ENCODE measurements around the gene HSD17B1. TPM values are rescaled to one million over a fixed set of nuclear protein-coding genes. Genes with fewer than 3 reads are reported as not detected.
A peak's percentile ranks its signal among the peaks of the same experiment; 100 is the strongest.

The HSD17B1 gene
- total and polyA plus RNA-seq, 7 experiments from 2014 or later: 0.39 to 2.2 (median 1.4) TPM

DNA sequence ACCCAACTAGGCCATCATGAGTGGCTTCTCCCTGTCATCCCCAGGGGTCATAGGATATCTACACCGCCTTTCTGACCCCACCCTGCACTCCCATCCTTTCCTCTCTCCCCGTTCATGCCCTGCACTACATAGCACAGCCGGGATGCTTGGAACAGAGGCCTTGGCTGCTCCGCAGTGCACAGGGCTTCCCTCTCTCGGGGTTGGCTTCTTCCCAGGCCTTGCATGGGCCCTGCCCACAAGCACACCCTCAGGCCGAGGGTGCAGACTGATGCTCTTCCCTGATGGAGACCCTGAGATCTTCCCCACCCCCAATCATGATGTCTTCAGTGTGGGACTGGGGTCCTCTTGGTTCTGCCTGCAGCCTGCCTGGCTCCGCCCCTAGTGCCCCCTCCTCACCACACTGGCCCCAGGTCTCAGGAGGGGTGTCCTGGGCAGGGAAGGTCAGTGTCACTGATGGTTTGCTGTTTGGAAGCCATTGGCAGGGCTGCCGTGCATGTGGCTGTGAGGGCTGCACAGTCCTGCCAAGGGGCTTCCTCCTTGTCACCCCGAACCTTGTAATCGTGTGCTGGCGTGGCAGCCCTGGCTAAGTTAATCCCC lies 31.0 kb upstream of the HSD17B1 start:
- ChIA-PET POLR2A (no interaction called here), CTCF (interaction anchor here (2.0 kb wide), 1 partner anchor 94 kb away, joined by 8 read pairs; no protein-coding TSS in a partner anchor)
- Mint-ChIP-seq H3K4me3 (no peak overlapping the region), H3K9me3 (no peaks in the 10 kb centered on the region), H3K27me3 (peaks cover 0 to 4% (median 0%) of the 10 kb centered on the region in 5 donors), H3K36me3 (peaks cover 0 to 16% (median 0%) of the 10 kb centered on the region in 5 donors), H3K4me1 (peaks cover 5 to 14% (median 5%) of the 10 kb centered on the region in 7 donors), H3K27ac (no peak overlapping the region)
- intact Hi-C loops (cut with micrococcal nuclease): no loop called here
- DNase-seq (no peak), ATAC-seq (no peak)
- Histone ChIP-seq H3K9me3 (ENCODE audit: control insufficient read depth in 2 of 3, low read length in 3 of 3) (no peaks in the 10 kb centered on the region), H3K36me3 (ENCODE audit: control insufficient read depth in 2 of 3, insufficient read depth in 3 of 3, low read length in 3 of 3) (peaks cover 0 to 19% (median 8%) of the 10 kb centered on the region in 3 experiments), H3K4me1 (ENCODE audit: control insufficient read depth in 2 of 2, insufficient read depth in 2 of 2, low read length in 2 of 2) (no peaks in the 10 kb centered on the region), H3K27me3 (ENCODE audit: control insufficient read depth in 2 of 2, insufficient read depth in 2 of 2, low read length in 2 of 2) (no peaks in the 10 kb centered on the region), H3K4me3 (ENCODE audit: low read length) (no peak overlapping the region), H3K27ac (ENCODE audit: low read depth, low read length) (no peak overlapping the region)

DNA sequence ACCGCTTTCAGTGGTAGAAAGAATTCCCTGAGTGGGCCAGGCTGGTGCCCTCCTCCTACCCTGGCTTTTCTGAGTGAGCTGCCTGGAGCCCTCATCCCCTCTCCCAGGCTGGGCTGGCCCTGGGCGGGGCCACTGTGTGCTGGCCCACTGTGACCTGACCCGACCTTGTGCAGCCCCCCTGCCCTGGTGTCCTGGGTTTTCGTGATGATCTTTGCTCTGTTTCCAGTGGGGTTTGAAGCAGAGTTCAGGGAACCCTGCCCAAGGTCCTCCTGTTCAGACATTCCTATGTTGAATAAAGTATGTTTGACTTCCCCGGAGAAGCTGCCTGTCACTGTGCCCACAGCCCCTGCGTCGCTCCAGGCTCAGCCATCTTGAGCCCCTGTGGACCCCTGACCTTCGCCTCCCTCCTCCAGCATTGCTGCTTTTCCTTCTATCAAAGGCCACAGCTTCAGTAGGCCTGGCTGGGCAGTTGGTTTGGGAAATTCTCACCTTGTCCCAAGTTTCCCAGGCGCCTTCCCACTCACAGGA lies 30.4 kb upstream of the HSD17B1 start:
- Mint-ChIP-seq H3K4me1 (peaks cover 3 to 16% (median 8%) of the 10 kb centered on the region in 7 donors), H3K9me3 (no peaks in the 10 kb centered on the region), H3K27ac (no peak overlapping the region), H3K27me3 (peaks cover 0 to 6% (median 0%) of the 10 kb centered on the region in 5 donors), H3K4me3 (no peak overlapping the region), H3K36me3 (peaks cover 0 to 16% (median 0%) of the 10 kb centered on the region in 5 donors)
- no peaks in the 10 kb centered on the region for H3K27me3 ChIP-seq (ENCODE audit: control insufficient read depth in 2 of 2, insufficient read depth in 2 of 2, low read length in 2 of 2)
- peaks cover 0 to 5% of the 10 kb centered on the region in 2 donors for H3K4me1 ChIP-seq (ENCODE audit: control insufficient read depth in 2 of 2, insufficient read depth in 2 of 2, low read length in 2 of 2)
- intact Hi-C loops (cut with micrococcal nuclease): no loop called here
- no peak overlapping the region for H3K4me3 ChIP-seq (ENCODE audit: low read length)
- DNase-seq (no peak), ATAC-seq (no peak)
- ChIA-PET POLR2A (no interaction called here), CTCF (no interaction called here)
- H3K36me3 ChIP-seq (ENCODE audit: control insufficient read depth in 2 of 3, insufficient read depth in 3 of 3, low read length in 3 of 3): peaks cover 0 to 19% (median 8%) of the 10 kb centered on the region in 3 experiments
- no peaks in the 10 kb centered on the region for H3K9me3 ChIP-seq (ENCODE audit: control insufficient read depth in 2 of 3, low read length in 3 of 3)
- H3K27ac ChIP-seq (ENCODE audit: low read depth, low read length): no peak overlapping the region

DNA sequence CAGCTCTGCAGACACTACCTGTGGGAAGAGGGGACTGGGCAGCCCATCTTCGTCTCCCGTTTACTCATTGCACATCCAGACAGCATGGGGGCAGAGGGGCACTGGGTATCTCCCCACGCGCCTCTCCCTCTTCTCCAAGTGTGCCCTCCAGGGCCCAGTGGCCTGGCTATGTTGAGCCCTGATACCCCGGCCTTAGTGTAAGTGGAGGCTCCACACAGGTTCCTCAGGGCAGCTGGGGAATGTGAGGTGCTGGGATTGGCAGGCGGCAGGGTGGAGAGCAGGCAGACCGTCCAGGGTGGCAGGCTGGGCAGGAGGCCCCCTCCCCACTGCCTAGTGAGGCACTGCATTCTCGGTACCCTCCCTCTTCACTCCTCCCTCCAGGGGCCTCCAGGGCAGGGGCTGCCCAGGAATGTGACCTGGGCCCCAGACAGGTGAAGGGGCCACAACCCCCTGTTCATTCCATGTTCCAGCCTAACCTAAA lies 29.9 kb upstream of the HSD17B1 start:
- H3K27me3 ChIP-seq (ENCODE audit: control insufficient read depth in 2 of 2, insufficient read depth in 2 of 2, low read length in 2 of 2): no peaks in the 10 kb centered on the region
- H3K27ac ChIP-seq (ENCODE audit: low read depth, low read length): no peak overlapping the region
- no peaks in the 10 kb centered on the region for H3K9me3 Mint-ChIP-seq
- ATAC-seq (no peak), DNase-seq (no peak)
- peaks cover 0 to 16% (median 0%) of the 10 kb centered on the region in 5 donors for H3K36me3 Mint-ChIP-seq
- ChIA-PET CTCF (no interaction called here), POLR2A (no interaction called here)
- H3K4me3 ChIP-seq (ENCODE audit: low read length): no peak overlapping the region
- no peaks in the 10 kb centered on the region for H3K9me3 ChIP-seq (ENCODE audit: control insufficient read depth in 2 of 3, low read length in 3 of 3)
- intact Hi-C loops (cut with micrococcal nuclease): no loop called here
- H3K4me3 Mint-ChIP-seq: no peak overlapping the region
- H3K4me1 Mint-ChIP-seq: peaks cover 4 to 12% (median 6%) of the 10 kb centered on the region in 7 donors
- peak overlapping the region in 1 of 9 donors; percentile 46 for H3K27ac Mint-ChIP-seq
- H3K27me3 Mint-ChIP-seq: peaks cover 0 to 6% (median 0%) of the 10 kb centered on the region in 5 donors
- peaks cover 0 to 19% (median 8%) of the 10 kb centered on the region in 3 experiments for H3K36me3 ChIP-seq (ENCODE audit: control insufficient read depth in 2 of 3, insufficient read depth in 3 of 3, low read length in 3 of 3)
- H3K4me1 ChIP-seq (ENCODE audit: control insufficient read depth in 2 of 2, insufficient read depth in 2 of 2, low read length in 2 of 2): peaks cover 0 to 6% of the 10 kb centered on the region in 2 donors

DNA sequence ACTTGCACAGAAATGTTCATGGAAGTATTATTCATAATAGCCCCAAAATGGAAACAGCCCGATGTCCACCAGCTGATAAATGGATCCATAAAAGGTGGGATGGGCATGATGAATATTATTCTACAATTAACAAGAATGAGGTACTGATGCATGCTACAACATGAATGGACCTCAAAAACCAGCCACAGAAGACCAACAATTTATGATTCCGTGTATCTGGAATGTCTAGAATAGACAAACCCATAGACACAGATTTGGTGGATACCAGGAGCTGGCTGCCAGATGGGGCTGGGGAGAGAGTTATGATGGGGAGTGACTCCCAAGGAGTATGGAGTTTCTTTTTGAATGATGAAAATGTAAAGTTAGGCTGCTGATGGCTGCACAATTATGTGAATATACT lies 27.5 kb upstream of the HSD17B1 start:
- ChIA-PET POLR2A (no interaction called here), CTCF (interaction anchor here (0.6 kb wide), 1 partner anchor 119 kb away, joined by 3 read pairs; no protein-coding TSS in a partner anchor)
- Mint-ChIP-seq H3K4me3 (no peak overlapping the region), H3K36me3 (peaks cover 0 to 16% (median 0%) of the 10 kb centered on the region in 5 donors), H3K4me1 (peaks cover 8 to 27% (median 16%) of the 10 kb centered on the region in 7 donors), H3K27me3 (peaks cover 0 to 6% (median 0%) of the 10 kb centered on the region in 5 donors), H3K27ac (no peak overlapping the region), H3K9me3 (no peaks in the 10 kb centered on the region)
- Histone ChIP-seq H3K36me3 (ENCODE audit: control insufficient read depth in 2 of 3, insufficient read depth in 3 of 3, low read length in 3 of 3) (peaks cover 0 to 19% (median 8%) of the 10 kb centered on the region in 3 experiments), H3K4me3 (ENCODE audit: low read length) (no peak overlapping the region), H3K9me3 (ENCODE audit: control insufficient read depth in 2 of 3, low read length in 3 of 3) (no peaks in the 10 kb centered on the region), H3K27ac (ENCODE audit: low read depth, low read length) (no peak overlapping the region), H3K27me3 (ENCODE audit: control insufficient read depth in 2 of 2, insufficient read depth in 2 of 2, low read length in 2 of 2) (no peaks in the 10 kb centered on the region), H3K4me1 (ENCODE audit: control insufficient read depth in 2 of 2, insufficient read depth in 2 of 2, low read length in 2 of 2) (peaks cover 16 to 22% of the 10 kb centered on the region in 2 donors)
- ATAC-seq (no peak), DNase-seq (no peak)
- intact Hi-C loops (cut with micrococcal nuclease): loop anchor here in 1 of 2 donors (5.0 kb wide), 1 partner anchor 408 kb away; no protein-coding TSS in a partner anchor

DNA sequence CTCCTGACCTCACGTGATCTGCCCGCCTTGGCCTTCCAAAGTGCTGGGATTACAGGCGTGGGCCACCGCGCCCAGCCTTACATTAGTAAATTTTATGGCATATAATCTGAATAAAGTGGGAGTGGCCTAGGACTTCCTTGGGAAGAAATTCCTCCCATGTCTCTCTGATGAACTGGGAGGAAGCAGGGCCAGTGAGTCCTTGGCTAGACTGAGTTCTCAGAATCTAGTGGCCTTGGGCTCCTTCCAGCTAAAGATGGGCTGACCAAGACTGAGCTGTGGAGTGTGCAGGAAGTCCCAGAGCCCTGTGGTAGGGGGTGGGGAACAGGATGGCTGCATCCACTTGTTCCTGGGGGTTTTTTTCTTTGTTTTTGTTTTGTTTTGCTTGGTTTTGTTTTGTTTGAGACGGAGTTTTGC lies 26.7 kb upstream of the HSD17B1 start:
- no peak overlapping the region for H3K4me3 Mint-ChIP-seq
- H3K9me3 Mint-ChIP-seq: no peaks in the 10 kb centered on the region
- H3K27me3 Mint-ChIP-seq: peaks cover 0 to 5% (median 0%) of the 10 kb centered on the region in 5 donors
- peaks cover 14 to 35% (median 24%) of the 10 kb centered on the region in 7 donors for H3K4me1 Mint-ChIP-seq
- H3K4me1 ChIP-seq (ENCODE audit: control insufficient read depth in 2 of 2, insufficient read depth in 2 of 2, low read length in 2 of 2): peaks cover 25 to 30% of the 10 kb centered on the region in 2 donors
- peaks cover 0 to 16% (median 8%) of the 10 kb centered on the region in 3 experiments for H3K36me3 ChIP-seq (ENCODE audit: control insufficient read depth in 2 of 3, insufficient read depth in 3 of 3, low read length in 3 of 3)
- peaks cover 0 to 13% (median 0%) of the 10 kb centered on the region in 5 donors for H3K36me3 Mint-ChIP-seq
- H3K27me3 ChIP-seq (ENCODE audit: control insufficient read depth in 2 of 2, insufficient read depth in 2 of 2, low read length in 2 of 2): no peaks in the 10 kb centered on the region
- DNase-seq (no peak), ATAC-seq (no peak)
- H3K27ac ChIP-seq (ENCODE audit: low read depth, low read length): no peak overlapping the region
- no peak overlapping the region for H3K4me3 ChIP-seq (ENCODE audit: low read length)
- POLR2A ChIA-PET: no interaction called here
- intact Hi-C loops (cut with micrococcal nuclease): loop anchor here (2.0 to 5.0 kb wide), 2 partner anchors 203 to 409 kb away; no protein-coding TSS in a partner anchor
- no peak overlapping the region for H3K27ac Mint-ChIP-seq
- CTCF ChIA-PET: no interaction called here
- H3K9me3 ChIP-seq (ENCODE audit: control insufficient read depth in 2 of 3, low read length in 3 of 3): no peaks in the 10 kb centered on the region

DNA sequence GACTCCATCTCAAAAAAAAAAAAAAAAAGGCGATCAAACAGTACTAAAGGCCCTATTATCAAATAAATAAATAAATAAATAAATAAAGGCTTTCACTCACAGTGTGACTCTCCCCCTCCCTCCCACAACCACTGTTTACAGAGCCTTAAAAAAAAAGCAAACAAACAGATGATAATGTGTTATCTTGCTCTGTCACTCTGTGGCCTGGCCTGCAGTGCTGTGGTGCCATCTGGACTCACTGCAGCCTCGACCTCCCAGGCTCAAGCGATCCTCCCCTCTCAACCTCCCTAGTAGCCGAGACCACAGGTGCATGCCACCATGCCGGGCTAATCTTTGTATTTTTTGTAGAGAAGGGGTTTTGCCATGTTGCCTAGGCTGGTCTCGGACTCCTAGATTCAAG lies 24.8 kb upstream of the HSD17B1 start:
- ATAC-seq: no peak
- Histone ChIP-seq H3K4me1 (ENCODE audit: control insufficient read depth in 2 of 2, insufficient read depth in 2 of 2, low read length in 2 of 2) (peaks cover 33 to 38% of the 10 kb centered on the region in 2 donors), H3K4me3 (ENCODE audit: low read length) (no peak overlapping the region), H3K27ac (ENCODE audit: low read depth, low read length) (no peak overlapping the region), H3K9me3 (ENCODE audit: control insufficient read depth in 2 of 3, low read length in 3 of 3) (no peaks in the 10 kb centered on the region), H3K36me3 (ENCODE audit: control insufficient read depth in 2 of 3, insufficient read depth in 3 of 3, low read length in 3 of 3) (no peaks in the 10 kb centered on the region), H3K27me3 (ENCODE audit: control insufficient read depth in 2 of 2, insufficient read depth in 2 of 2, low read length in 2 of 2) (no peaks in the 10 kb centered on the region)
- peak overlapping the region in 1 of 9 donors; percentile 76 for H3K27ac Mint-ChIP-seq
- no peak overlapping the region for H3K4me3 Mint-ChIP-seq
- peaks cover 0 to 4% (median 0%) of the 10 kb centered on the region in 5 donors for H3K27me3 Mint-ChIP-seq
- no peaks in the 10 kb centered on the region for H3K36me3 Mint-ChIP-seq
- peaks cover 23 to 44% (median 32%) of the 10 kb centered on the region in 7 donors for H3K4me1 Mint-ChIP-seq
- ChIA-PET POLR2A (interaction anchor here (0.6 to 1.1 kb wide), 3 partner anchors 8 to 140 kb away, joined by 3 to 5 read pairs (median 4); partner anchors contain the start of genes NAGLU and STAT3), CTCF (interaction anchor here (0.6 to 1.5 kb wide), 7 partner anchors 8 to 209 kb away, joined by 3 to 7 read pairs (median 3); partner anchors contain the start of genes NAGLU and PSMC3IP)
- H3K9me3 Mint-ChIP-seq: no peaks in the 10 kb centered on the region
- intact Hi-C loops (cut with micrococcal nuclease): loop anchor here (1.0 to 5.0 kb wide), 5 partner anchors 100 to 411 kb away; no protein-coding TSS in a partner anchor
- DNase-seq: no peak

Measured in naive thymus-derived CD4-positive, alpha-beta T cell (primary cell).